Gastroesophageal sphincter (tissue), 3 donors: ENCODE data around the gene SUPT5H.

ENCODE experiments used
- CTCF ChIP-seq, 4 experiments: fragments of 200-600 bp in 2 of 4; fragments of 450-650 bp in 2 of 4; sonication (generic) in 1 of 4; IDR thresholded peaks; one replicate each; pipeline ENCODE4 v1.5.1; 2017 to 2019; ENCODE audit warnings: antibody characterized with exemption in 4 of 4, mild to moderate bottlenecking in 2 of 4, moderate library complexity in 2 of 4
- POLR2A ChIP-seq, 2 donors: fragments of 450-650 bp; IDR thresholded peaks; one replicate each; pipeline ENCODE4 v1.6.1; 2017; ENCODE audit warnings: antibody characterized with exemption in 2 of 2, mild to moderate bottlenecking in 2 of 2, moderate library complexity in 1 of 2
- POLR2AphosphoS5 ChIP-seq: sonication (generic); formaldehyde crosslinking; IDR thresholded peaks from one replicate; pipeline ENCODE4 v1.6.1; 2017; ENCODE audit warnings: antibody characterized with exemption

- TF ChIP-seq CTCF (IDR thresholded peaks at IDR 0.05): no peak
- TF ChIP-seq POLR2A (IDR thresholded peaks at IDR 0.05): no peak
- TF ChIP-seq POLR2AphosphoS5: no peak
Observed at GRCh38 chr19:39489756-39490155, 44.4 kb downstream of the SUPT5H start.
